ENCODE results near the gene PLCD3.

PLCD3 gene

GRCh38 chr17:45116434-45117016, 15.8 kb downstream of the PLCD3 start:
- DNase-seq (ENCODE audit: low read depth), result no peak

- no peak for DNase-seq (ENCODE audit: low read depth)
Observed at GRCh38 chr17:45115871-45116270, 16.4 kb downstream of the PLCD3 start.

- no peak for DNase-seq (ENCODE audit: low read depth)
Observed at GRCh38 chr17:45115015-45115625, 17.2 kb downstream of the PLCD3 start.

- no peak for DNase-seq (ENCODE audit: low read depth)
Observed at GRCh38 chr17:45114117-45114932, 18.0 kb downstream of the PLCD3 start.

- DNase-seq (ENCODE audit: low read depth), result no peak
Observed at GRCh38 chr17:45113424-45113754, 18.9 kb downstream of the PLCD3 start.

GRCh38 chr17:45112559-45113423, 19.5 kb downstream of the PLCD3 start:
- no peak for DNase-seq (ENCODE audit: low read depth)

GRCh38 chr17:45111850-45112249, 20.5 kb downstream of the PLCD3 start:
- DNase-seq (ENCODE audit: low read depth), result no peak

GRCh38 chr17:45110676-45111611, 21.4 kb downstream of the PLCD3 start:
- no peak for DNase-seq (ENCODE audit: low read depth)

- no peak for DNase-seq (ENCODE audit: low read depth)
Observed at GRCh38 chr17:45108595-45109521, 23.5 kb downstream of the PLCD3 start.

- no peak for DNase-seq (ENCODE audit: low read depth)
Observed at GRCh38 chr17:45108051-45108450, 24.3 kb downstream of the PLCD3 start.

- no peak for DNase-seq (ENCODE audit: low read depth)
Observed at GRCh38 chr17:45107293-45108010, 24.9 kb downstream of the PLCD3 start.

GRCh38 chr17:45106582-45106981, 25.7 kb downstream of the PLCD3 start:
- DNase-seq (ENCODE audit: low read depth), result no peak

- DNase-seq (ENCODE audit: low read depth), result no peak
Observed at GRCh38 chr17:45106096-45106495, 26.2 kb downstream of the PLCD3 start.

- DNase-seq (ENCODE audit: low read depth), result no peak
Observed at GRCh38 chr17:45104907-45105624, 27.2 kb downstream of the PLCD3 start.

- DNase-seq (ENCODE audit: low read depth), result no peak
Observed at GRCh38 chr17:45104497-45104896, 27.8 kb downstream of the PLCD3 start.

- DNase-seq (ENCODE audit: low read depth), result no peak
Observed at GRCh38 chr17:45104029-45104428, 28.3 kb downstream of the PLCD3 start.

- no peak for DNase-seq (ENCODE audit: low read depth)
Observed at GRCh38 chr17:45103269-45103795, 29.0 kb downstream of the PLCD3 start.

- no peak for DNase-seq (ENCODE audit: low read depth)
Observed at GRCh38 chr17:45102856-45103255, 29.5 kb downstream of the PLCD3 start.
